Spleen (tissue), 11 donors: ENCODE measurements around the gene CENPT. TPM values are rescaled to one million over a fixed set of nuclear protein-coding genes. Genes with fewer than 3 reads are reported as not detected.

Experiments used
- DNase-seq: peaks from one replicate; pipeline ENCODE4 v3.0.0-alpha.2; 2020
- H3K27ac ChIP-seq, 8 donors: fragments of 200-600 bp; sonication (generic) in 7 of 8; 1 replicate in 4 of 8; 2 replicates in 4 of 8; pipeline versions ENCODE4 v1.5.0 to v1.8.0; 2016 to 2021; ENCODE audit warnings: inconsistent platforms in 4 of 8, mild to moderate bottlenecking in 4 of 8, moderate library complexity in 1 of 8
- H3K27me3 ChIP-seq, 7 donors: fragments of 200-600 bp; sonication (generic) in 6 of 7; replicated peaks in 1 of 7; 1 replicate in 4 of 7; 2 replicates in 3 of 7; pipeline versions ENCODE4 v1.5.0 to v1.8.0; 2016 to 2021; ENCODE audit warnings: inconsistent platforms in 3 of 7, mild to moderate bottlenecking in 1 of 7
- H3K36me3 ChIP-seq, 6 donors: fragments of 200-600 bp; sonication (generic) in 5 of 6; 1 replicate in 4 of 6; 2 replicates in 2 of 6; pipeline versions ENCODE4 v1.5.0 to v1.8.0; 2016 to 2021; ENCODE audit warnings: inconsistent platforms in 2 of 6
- H3K4me1 ChIP-seq, 6 donors: fragments of 200-600 bp; sonication (generic) in 5 of 6; 1 replicate in 3 of 6; 2 replicates in 3 of 6; pipeline versions ENCODE4 v1.5.0 to v1.8.0; 2016 to 2021; ENCODE audit warnings: inconsistent platforms in 3 of 6
- H3K4me3 ChIP-seq, 8 donors: fragments of 200-600 bp; sonication (generic) in 7 of 8; 1 replicate in 4 of 8; 2 replicates in 4 of 8; pipeline versions ENCODE4 v1.5.0 to v1.8.0; 2016 to 2021; ENCODE audit warnings: inconsistent platforms in 4 of 8, mild to moderate bottlenecking in 4 of 8, moderate library complexity in 2 of 8
- H3K9me3 ChIP-seq, 8 donors: fragments of 200-600 bp; sonication (generic) in 7 of 8; 1 replicate in 4 of 8; 2 replicates in 4 of 8; pipeline versions ENCODE4 v1.5.0 to v1.8.0; 2016 to 2021; ENCODE audit warnings: inconsistent platforms in 4 of 8
- POLR2A ChIP-seq, 3 donors: fragments of 450-650 bp; IDR thresholded peaks; one replicate each; pipeline ENCODE4 v1.5.1; 2017; ENCODE audit warnings: antibody characterized with exemption in 3 of 3, mild to moderate bottlenecking in 1 of 3
- POLR2AphosphoS5 ChIP-seq, 3 donors: sonication (generic); formaldehyde crosslinking; IDR thresholded peaks; one replicate each; pipeline ENCODE4 v1.5.1; 2017; ENCODE audit warnings: antibody characterized with exemption in 3 of 3
- WGBS, 5 donors: extraction: QIAGEN DNeasy Blood & Tissue Kit in 3 of 5; methylation state at CpG; one replicate each; pipeline versions ENCODE4 v1.1.5 to v1.1.7; 2013 to 2018; 5-methylcytosine and 5-hydroxymethylcytosine counted together
- intact Hi-C: fragments of 100-400 bp; cut with DNase I; formaldehyde crosslinking; loops from one replicate; pipeline ENCODE4 v1.15.0; 2023; ENCODE audit warnings: low total_unique reads
- polyA plus RNA-seq, 3 donors: library from polyadenylated mRNA; stranded (reverse); fragments of 200-250 nt; gene quantifications; one replicate each; pipeline ENCODE4 v1.2.1, GENCODE V29; 2013
- total RNA-seq, 7 donors: library from RNA; depleted of rRNA in 3 of 7; stranded (reverse); fragments of >200 nt in 3 of 7; fragmentation: NEBNext Ultra II Directional in 4 of 7; extraction: Animal tissue kit (Norgen Biotek cat#: 25700) in 4 of 7; gene quantifications; one replicate each; pipeline versions ENCODE4 v1.1.0 to v1.2.1, GENCODE V29; 2016 to 2021
- TF ChIP-seq, protein P1 (sequence below), 11 experiments: fragments of 200-600 bp in 7 of 11; fragments of 450-650 bp in 4 of 11; sonication (generic) in 4 of 11; IDR thresholded peaks in 8 of 11; conservative IDR thresholded peaks in 3 of 11; 1 replicate in 7 of 11; 2 replicates in 4 of 11; pipeline versions ENCODE4 v1.4.0 to v1.8.0; 2016 to 2021; ENCODE audit warnings: antibody characterized with exemption in 11 of 11, inconsistent platforms in 4 of 11, mild to moderate bottlenecking in 1 of 11
- donor health status: healthy with polysubstance abuse.
- donor health status: DM: no; HTN: no; CAD: no; lungs with moderate emphysema.
- donor health status: DM: no; HTN: no; CAD: no.
- donor health status: Bipolar disorder and iron deficiency.
- donor health status: healthy.
- donor health status: DM: no; HTN: no; CAD: no.
- donor health status: DM: yes; HTN: yes; CAD: no.

Gene CENPT
- total and polyA plus RNA-seq, 10 donors = 43.2 to 101 (median 53.4) TPM

DNA sequence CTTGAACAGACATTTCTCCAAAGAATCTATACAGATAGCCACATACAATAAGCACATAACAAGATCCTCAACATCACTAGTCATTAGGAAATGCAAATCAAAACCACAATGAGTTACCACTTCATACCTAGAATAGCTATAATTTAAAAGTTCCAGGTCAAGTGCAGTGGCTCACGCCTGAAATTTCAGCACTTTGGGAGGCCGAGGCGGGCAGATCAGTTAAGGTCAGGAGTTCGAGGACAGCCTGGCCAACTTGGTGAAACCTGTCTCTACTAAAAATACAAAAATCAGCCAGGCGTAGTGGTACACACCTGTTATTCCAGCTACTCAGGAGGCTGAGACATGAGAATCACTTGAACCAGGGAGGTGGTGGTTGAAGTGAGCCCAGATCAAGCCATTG is 61.0 kb downstream of the CENPT start:
- no peak for TF ChIP-seq POLR2AphosphoS5 (IDR thresholded peaks at IDR 0.05)
- TF ChIP-seq, protein P1, sequence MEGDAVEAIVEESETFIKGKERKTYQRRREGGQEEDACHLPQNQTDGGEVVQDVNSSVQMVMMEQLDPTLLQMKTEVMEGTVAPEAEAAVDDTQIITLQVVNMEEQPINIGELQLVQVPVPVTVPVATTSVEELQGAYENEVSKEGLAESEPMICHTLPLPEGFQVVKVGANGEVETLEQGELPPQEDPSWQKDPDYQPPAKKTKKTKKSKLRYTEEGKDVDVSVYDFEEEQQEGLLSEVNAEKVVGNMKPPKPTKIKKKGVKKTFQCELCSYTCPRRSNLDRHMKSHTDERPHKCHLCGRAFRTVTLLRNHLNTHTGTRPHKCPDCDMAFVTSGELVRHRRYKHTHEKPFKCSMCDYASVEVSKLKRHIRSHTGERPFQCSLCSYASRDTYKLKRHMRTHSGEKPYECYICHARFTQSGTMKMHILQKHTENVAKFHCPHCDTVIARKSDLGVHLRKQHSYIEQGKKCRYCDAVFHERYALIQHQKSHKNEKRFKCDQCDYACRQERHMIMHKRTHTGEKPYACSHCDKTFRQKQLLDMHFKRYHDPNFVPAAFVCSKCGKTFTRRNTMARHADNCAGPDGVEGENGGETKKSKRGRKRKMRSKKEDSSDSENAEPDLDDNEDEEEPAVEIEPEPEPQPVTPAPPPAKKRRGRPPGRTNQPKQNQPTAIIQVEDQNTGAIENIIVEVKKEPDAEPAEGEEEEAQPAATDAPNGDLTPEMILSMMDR (IDR thresholded peaks at IDR 0.05 in 8 of 11, conservative IDR thresholded peaks at IDR 0.05 in 3 of 11) = no peak
- TF ChIP-seq POLR2A (IDR thresholded peaks at IDR 0.05) = no peak
- no peak overlapping the region for H3K4me3 ChIP-seq
- H3K27me3 ChIP-seq = no peaks in the 10 kb centered on the region
- H3K9me3 ChIP-seq = no peaks in the 10 kb centered on the region
- H3K27ac ChIP-seq = no peak overlapping the region
- WGBS, 5 donors = 71 to 86% (median 78%) methylated on average over 5 of the region's 5 CpGs
- intact Hi-C loops = no loop called here
- DNase-seq = no peak
- peaks cover 0 to 40% (median 0%) of the 10 kb centered on the region in 6 donors for H3K36me3 ChIP-seq
- H3K4me1 ChIP-seq = peaks cover 0 to 60% (median 27%) of the 10 kb centered on the region in 6 donors

DNA sequence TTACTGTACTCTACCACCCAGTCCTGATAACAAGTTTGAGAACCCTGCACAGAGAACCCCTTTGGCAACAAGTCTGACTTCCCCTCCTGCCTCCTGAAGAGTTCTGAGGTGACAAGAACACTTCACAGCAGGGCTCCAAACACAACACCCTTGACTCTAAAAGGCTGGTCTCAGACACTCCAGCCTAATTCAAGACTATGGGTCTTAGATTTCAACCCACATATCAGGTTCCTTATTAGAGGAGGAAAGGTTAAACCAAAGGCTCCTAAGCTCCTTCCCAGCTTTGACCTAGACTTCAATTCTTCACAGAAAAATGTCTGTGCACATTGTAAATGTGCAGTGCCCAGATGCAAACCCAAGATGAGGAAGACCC is 64.2 kb downstream of the CENPT start:
- no peak overlapping the region for H3K27ac ChIP-seq
- intact Hi-C loops = no loop called here
- no peak for TF ChIP-seq POLR2A (IDR thresholded peaks at IDR 0.05)
- no peak for TF ChIP-seq POLR2AphosphoS5 (IDR thresholded peaks at IDR 0.05)
- TF ChIP-seq, protein P1 (IDR thresholded peaks at IDR 0.05 in 8 of 11, conservative IDR thresholded peaks at IDR 0.05 in 3 of 11) = no peak
- H3K4me3 ChIP-seq = no peak overlapping the region
- peaks cover 3 to 68% (median 22%) of the 10 kb centered on the region in 6 donors for H3K4me1 ChIP-seq
- H3K27me3 ChIP-seq = no peaks in the 10 kb centered on the region
- no peaks in the 10 kb centered on the region for H3K9me3 ChIP-seq
- H3K36me3 ChIP-seq = peaks cover 0 to 60% (median 0%) of the 10 kb centered on the region in 6 donors
- DNase-seq = no peak

DNA sequence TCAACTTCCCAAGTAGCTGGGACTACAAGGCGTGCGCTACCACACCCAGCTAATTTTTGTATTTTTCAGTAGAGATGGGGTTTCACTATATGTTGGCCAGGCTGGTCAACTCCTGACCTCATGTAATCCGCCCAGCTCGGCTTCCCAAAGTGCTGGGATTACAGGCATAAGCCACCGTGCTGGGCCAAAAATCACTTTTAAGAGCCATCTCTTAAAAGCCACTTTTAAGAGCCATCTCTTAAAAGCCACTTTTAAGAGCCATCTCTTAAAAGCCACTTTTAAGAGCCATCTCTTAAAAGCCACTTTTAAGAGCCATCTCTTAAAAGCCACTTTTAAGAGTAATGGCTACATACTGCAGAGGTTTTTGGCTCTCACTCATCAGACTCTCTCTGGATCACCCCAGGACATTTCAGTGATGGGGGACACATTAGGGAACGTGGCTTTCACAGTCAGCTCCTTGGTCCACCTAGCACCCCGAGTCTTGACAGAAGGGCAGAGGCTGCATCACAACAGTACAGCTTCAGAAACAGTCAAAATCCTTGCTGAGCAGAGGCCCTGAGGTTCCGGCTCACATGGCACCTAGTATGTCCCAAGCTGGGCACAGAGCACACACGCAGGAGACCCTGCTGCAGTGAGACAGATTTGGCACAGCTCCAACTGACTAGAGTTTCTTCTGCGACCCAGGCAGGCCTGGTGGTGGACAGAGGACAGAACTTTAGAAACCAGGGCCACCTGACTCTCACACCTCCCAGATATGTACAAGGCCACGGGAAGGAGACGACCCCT is 64.7 kb downstream of the CENPT start:
- no peak overlapping the region for H3K27ac ChIP-seq
- WGBS, 5 donors = 84 to 91% (median 87%) methylated on average over 9 to 12 of the region's 12 CpGs
- peaks cover 3 to 65% (median 22%) of the 10 kb centered on the region in 6 donors for H3K4me1 ChIP-seq
- intact Hi-C loops = no loop called here
- TF ChIP-seq POLR2AphosphoS5 (IDR thresholded peaks at IDR 0.05) (no peak), POLR2A (IDR thresholded peaks at IDR 0.05) (no peak)
- TF ChIP-seq, protein P1 (IDR thresholded peaks at IDR 0.05 in 8 of 11, conservative IDR thresholded peaks at IDR 0.05 in 3 of 11) = no peak
- H3K4me3 ChIP-seq = no peak overlapping the region
- H3K27me3 ChIP-seq = no peaks in the 10 kb centered on the region
- peaks cover 0 to 54% (median 0%) of the 10 kb centered on the region in 6 donors for H3K36me3 ChIP-seq
- DNase-seq = no peak
- no peaks in the 10 kb centered on the region for H3K9me3 ChIP-seq

DNA sequence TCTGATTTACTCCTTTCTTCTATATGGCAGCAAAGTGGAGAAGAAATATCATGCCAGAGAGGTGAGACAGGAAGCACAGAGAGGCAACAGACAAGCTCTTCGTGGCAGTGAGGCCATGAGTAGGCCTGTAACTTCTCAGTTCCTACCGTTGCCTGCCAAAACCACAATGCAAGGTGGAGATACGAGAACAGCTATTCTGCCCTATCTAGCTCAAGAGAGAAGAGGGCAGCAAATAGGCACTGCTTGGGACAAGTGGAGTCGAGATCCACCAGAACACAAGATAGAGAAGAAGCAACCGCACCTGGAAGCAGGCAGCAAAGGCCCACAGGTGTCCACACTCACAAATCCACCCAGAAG is 66.0 kb downstream of the CENPT start:
- intact Hi-C loops = no loop called here
- DNase-seq = no peak
- Histone ChIP-seq H3K27me3 (no peaks in the 10 kb centered on the region), H3K4me1 (peaks cover 3 to 53% (median 19%) of the 10 kb centered on the region in 6 donors), H3K36me3 (peaks cover 0 to 43% (median 0%) of the 10 kb centered on the region in 6 donors), H3K27ac (peak overlapping the region in 3 of 8 donors; percentile 6 to 12 (median 12)), H3K4me3 (no peak overlapping the region), H3K9me3 (no peaks in the 10 kb centered on the region)
- TF ChIP-seq POLR2A (IDR thresholded peaks at IDR 0.05) = no peak
- 39 to 60% (median 41%) methylated on average over 5 of the region's 5 CpGs for WGBS, 5 donors
